Measurements from ENCODE around the gene PNPO.

The PNPO gene

GRCh38 chr17:47941246-47942095, at the start of gene PNPO:
Gene PNPO (plus strand): TSS chr17:47941571. CDS start chr17:47941676, 105 bp downstream.
- peak; percentile 61 to 96 for DNase-seq

DNA sequence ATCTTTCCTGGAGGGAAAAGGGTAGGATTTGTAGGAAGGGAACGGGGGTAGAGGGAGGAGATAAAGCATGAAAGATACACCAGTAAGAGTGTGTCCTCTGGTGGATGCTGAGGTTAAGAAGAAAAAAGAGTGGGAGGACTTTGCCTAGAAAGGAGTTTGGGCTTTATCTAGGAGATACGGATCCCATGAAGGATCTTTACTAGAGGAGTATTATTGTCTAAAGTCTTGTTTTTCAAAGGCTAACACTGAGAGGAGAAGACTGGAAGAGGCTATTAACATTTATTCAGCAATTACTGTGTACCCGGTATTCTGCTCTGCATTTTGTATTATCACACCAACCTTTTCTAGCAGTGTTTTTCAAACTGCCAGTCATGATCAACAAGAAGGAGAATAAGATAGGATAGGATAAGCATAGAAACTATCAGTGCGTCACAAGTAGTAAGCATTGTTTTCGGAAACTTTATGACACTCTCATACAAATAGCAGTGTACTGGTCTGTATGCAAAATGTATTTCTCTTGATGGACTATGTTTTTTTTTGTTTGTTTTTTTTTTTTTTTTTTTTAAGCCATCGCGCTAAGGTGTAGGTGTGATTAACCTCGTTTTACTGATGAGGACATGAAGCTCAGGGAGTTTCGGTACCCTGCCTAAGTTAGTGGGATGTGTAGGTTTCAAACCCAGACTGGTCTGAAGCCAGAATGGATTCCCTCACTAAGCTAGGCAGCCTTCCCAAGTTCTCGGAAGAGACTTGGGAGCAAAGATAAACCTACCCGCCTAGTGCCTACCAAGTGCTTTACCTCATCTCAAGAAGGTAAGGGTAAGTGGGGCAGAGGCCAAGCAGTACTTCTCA, 46.6 kb upstream of the PNPO start:
- no peak for DNase-seq

DNA sequence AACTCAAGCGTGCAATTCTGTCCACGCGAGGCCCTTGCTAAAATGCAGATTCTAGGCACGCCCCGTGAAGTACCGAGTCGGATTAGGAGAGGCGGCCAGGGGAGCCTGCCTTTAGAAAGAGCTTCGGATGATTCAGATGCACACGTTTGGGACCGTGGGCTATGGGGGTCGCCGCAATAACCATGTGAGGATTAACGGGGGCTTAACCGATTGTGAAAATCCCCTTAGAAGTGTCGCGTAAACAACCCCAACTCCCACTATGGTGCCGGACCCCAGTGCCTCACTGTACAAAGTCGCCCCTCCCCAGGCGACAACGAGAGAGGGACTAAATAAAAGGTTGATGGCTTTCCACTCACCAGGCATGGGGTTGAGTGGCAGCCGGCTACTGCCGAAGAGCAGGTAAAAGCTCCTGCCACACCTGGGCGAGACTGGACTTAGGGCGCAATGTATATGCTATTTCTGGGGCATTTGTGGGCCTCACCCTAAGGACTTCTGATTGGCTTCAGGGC, 46.0 kb upstream of the PNPO start:
- DNase-seq: peak in 1 of 2 donors; percentile 32

GRCh38 chr17:47895856-47896671, 45.3 kb upstream of the PNPO start, which contains the start of gene SP2:
Gene SP2 (plus strand): TSS chr17:47896236. CDS start chr17:47896287, 51 bp downstream.
- peak; percentile 100 for DNase-seq

DNA sequence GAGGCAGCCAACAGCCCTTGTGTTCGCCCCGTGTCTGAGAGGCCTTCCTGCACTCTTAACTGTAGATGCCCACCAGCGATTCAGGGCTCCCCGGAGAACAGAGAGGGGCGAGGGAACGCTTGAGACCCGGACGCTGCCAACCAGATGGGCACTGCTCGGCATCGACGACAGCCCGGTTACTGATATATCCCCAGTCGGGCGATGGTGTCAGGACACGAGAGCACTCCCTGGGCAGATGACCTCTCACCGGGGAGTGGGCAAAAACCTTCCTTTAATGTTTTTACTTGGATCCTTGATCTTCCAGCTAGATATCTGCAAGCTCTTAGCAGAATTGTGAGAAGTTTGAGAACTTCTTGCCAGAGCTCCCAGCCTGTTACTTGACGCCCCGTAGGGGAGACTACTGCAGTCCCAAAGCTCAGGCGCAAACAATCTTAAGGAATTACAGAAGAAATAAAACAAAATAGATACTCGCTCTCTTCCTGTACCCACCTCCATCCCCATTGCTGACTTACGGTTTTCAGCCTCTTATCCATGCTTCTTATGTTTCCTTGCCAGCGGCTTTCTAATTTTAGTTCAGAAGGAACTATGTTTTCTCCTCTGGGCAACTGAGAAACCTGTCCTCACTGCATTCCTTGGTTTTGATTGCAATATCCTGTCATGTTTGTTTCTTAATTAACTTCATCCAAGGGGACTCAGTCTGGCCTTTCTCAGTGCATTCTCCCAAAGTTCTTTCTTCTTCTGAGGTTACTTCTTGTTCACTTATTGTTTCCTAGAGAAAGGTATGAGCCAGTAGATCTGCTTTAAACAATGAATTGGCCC, 44.5 kb upstream of the PNPO start:
- peak in 1 of 2 donors; percentile 80 for DNase-seq

DNA sequence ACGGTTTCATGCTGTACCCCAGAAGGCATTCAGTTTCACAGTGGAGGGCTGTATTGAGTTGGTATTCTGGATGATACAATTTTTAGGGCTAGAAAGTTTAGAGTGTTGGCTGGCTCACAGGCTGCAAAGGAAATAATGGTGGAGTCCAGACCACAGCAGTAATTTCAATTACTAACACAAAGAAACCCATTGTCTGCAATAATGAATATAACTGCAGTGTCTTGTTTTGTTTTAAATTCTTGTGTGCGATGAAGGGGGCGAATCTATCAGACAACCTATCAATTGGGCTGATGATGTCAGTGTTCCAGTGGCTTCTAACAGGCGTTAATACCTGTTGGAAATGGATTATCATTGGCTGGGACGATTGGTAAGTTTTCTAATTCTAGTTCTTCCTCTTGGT, 43.8 kb upstream of the PNPO start:
- no peak for DNase-seq

- DNase-seq: no peak
Observed at GRCh38 chr17:47898241-47898640, 43.1 kb upstream of the PNPO start.

DNA sequence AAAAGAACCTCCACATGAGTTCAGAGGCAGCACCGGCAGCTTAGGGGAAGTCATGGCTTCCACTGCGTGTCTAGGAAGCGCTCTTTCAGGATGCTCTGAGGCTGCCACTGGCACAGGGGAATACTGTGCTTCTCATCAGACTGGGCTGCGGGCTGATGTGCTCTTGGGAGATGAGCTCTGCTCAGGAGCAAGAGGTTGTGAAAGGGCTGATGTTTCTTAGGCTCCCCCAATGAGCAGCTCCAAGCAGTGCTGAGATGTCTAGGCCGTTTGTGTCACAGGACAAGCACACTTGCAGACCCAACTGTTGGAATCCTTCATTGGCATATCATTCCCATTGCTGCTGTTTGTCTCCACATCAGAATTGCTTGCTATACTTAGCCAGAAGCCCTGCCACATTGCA, 41.7 kb upstream of the PNPO start:
- DNase-seq: no peak

DNA sequence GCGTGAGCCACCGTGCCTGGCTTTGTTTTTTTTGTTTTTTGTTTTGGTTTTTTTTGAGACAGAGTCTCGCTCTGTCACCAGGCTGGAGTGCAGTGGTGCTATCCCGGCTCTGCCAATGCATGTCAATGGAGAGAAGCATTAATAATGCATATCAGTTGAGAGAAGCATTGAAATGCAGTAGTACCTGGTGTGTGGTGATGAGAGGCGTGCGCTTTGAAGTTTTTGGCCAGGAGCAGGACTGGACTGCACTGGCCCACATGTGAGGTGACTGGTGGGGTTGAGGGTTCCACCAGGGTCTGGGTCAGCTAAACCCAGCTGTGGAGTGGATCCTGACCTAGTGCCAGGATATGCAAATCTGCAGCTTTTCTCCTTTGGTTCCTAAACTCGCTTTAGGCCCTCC, 39.9 kb upstream of the PNPO start:
- no peak for DNase-seq

DNA sequence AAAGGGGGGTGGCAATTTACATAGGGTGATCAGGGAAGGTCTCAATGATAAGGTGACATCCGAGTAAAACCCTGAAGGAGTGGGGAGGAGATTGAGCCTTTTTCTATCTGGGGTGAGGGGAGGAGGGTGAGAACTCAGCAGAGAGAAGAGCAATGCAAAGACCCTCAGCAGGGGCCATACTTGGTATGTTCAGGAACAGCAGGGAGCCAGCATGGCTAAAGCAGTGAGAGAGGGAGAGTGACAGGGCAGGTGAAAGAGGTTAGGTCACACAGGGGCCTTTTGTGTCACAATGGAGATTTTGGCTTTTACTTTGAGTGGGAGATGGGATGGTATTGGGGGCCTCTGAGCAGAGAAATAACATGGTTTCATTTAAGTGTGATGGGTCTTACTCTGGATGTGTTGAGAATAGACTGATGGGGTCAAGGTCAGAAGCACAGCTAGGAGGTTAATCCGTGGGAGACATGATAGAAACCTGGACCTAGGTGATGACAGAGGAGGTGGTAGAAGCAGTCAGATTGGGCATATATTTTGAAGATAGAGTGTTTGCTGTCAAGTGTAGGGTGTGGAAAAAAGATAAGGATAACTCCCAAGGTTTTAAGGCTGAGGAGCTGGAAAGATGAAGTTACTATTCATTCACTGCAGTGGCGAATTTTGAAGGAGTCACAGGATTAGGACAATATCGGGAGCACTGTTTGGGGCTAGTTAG, 39.2 kb upstream of the PNPO start:
- no peak for DNase-seq

DNA sequence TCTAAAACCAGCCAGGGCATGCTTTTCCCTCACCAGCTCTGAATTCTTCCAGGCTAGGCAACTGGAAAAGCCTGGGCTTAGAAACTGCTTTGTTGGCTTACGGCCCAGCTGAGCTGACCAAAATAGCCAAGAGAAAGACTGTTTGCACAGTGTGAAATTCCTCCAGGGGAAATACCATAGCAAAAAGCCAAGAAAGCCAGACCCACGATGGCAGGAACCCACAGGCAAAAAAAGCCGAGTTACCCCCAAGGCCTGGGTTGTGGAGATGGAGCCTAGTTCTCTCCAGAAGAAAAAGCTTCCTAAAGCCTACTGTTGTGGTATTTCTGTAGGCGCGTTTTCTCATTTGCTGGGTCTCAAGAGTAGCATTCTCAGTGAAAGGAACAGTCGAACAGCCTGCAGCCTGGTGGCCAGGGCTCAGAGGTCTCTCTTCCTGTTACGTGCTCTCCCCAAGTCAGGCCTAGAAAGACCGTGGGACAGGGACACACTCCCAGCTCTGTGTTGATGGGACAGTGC, 36.1 kb upstream of the PNPO start:
- no peak for DNase-seq

- no peak for DNase-seq
Observed at GRCh38 chr17:47906443-47906842, 34.9 kb upstream of the PNPO start.

DNA sequence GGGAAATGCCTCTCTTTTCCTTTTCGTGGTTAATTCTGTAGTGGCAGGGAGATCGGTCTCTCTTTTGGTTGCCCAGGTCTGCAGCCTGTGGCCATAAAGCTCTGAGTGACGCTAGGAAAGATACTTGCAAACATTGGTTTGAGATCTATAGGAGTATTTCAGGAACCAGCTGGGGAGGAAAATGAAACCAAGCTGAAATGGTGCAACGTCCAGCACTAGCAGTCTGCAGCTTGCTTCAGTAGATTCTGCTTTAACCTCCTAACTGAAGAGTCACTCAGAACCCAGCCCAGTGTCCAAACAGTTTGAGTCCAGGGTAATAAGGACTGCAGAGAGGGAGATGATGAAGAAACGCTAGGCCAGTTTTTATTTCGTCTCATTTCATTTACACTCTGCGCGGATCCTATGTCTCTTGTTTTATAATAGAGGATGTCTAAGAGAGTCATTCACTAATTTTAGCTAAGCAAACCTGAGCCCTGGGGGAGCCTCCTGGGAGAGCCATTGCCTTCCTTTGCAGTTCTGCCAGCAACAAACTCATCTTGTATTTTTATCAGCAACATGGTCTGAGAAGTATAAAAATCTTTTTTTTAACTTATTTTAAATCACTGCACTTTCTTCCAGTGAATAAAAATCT, 33.3 kb upstream of the PNPO start:
- peak in 1 of 2 donors; percentile 53 for DNase-seq

DNA sequence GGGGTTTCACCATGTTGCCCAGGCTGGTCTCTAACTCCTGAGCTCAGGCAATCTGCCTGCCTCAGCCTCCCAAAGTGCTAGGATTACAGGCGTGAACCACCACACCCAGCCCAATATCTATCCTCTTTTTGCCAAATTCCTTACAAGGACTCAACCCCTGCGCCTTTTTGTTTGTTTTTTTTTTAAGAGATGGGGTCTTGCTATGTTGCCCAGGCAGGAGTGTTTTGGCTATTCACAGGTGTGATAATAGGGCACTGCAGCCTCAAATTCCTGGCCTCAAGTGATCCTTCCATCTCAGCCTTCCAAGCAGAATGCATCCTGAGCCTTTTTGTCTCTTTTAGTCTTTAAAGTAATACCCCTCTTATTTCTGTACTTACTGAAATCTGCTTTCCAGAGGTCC, 28.3 kb upstream of the PNPO start:
- DNase-seq: no peak

GRCh38 chr17:47914306-47914948, 26.9 kb upstream of the PNPO start:
- no peak for DNase-seq

DNA sequence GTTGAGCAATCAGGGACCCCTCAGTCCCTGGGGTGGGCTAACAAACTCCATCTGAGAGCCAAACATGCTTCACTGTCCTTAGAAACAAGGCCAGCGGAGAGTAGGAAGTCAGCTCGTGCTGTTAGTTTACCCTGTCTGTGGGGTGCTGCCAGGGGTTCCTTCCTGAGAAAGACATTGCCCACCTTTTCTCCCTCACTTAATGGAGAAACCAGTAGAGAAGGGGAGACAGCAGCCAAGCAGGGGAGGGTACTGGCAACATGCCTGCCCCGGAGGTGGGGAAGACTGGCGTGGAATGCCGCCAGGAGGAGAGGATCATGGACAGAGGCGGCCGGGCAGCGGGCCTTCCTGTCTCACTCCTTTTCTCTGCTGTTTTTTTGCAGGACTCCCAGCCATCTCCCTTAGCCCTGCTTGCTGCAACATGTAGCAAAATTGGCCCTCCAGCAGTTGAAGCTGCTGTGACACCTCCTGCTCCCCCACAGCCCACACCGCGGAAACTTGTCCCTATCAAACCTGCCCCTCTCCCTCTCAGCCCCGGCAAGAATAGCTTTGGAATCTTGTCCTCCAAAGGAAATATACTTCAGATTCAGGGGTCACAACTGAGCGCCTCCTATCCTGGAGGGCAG, 25.5 kb upstream of the PNPO start:
- DNase-seq: no peak

DNA sequence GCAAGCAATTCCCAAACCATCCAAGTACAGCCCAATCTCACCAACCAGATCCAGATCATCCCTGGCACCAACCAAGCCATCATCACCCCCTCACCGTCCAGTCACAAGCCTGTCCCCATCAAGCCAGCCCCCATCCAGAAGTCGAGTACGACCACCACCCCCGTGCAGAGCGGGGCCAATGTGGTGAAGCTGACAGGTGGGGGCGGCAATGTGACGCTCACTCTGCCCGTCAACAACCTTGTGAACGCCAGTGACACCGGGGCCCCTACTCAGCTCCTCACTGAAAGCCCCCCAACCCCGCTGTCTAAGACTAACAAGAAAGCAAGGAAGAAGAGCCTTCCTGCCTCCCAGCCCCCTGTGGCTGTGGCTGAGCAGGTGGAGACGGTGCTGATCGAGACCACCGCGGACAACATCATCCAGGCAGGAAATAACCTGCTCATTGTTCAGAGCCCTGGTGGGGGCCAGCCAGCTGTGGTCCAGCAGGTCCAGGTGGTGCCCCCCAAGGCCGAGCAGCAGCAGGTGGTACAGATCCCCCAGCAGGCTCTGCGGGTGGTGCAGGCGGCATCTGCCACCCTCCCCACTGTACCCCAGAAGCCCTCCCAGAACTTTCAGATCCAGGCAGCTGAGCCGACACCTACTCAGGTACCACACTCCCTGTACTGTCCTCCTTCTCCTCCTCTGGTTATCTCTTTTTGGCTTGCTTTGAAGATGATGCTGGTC, 24.7 kb upstream of the PNPO start:
- DNase-seq: no peak

DNA sequence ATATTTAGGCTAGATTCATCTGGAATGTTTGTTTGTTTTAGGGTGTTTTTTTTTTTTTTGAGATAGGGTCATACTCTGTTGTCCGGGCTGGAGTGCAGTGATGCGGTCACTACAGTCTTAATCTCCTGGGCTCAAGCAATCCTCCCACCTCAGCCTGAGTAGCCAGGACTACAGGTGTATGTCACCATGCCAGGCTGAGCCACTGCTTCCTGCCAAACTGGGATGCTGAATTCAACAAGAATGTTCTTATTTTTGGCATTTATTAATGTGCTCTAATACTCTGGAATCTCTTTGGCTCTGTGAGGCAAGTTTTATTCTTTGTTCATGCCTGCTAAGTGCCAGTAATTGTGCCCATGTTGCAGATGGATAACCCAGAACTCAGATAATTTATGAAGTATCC, 23.8 kb upstream of the PNPO start:
- DNase-seq: no peak

DNA sequence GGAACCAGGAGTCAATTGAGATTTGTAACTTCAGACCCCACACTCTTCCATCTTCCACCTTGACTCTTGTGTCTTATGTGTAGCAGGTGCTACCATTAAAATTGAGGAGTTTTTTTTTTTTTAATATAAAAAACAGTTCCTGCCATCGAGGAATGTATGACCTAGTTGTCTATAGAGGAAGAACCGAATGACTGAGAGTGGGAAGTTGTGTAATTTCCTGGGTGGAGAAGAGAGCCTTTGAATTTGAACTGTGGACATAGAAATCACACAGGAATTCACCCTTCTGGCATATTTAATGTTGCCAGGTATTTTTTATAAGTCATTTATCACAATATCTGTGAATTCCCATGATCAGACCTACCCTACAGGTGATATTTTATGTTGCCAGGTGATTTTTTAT, 23.4 kb upstream of the PNPO start:
- no peak for DNase-seq
